BJ (cell line): ENCODE measurements around the gene PSMG3. TPM values are rescaled to one million over a fixed set of nuclear protein-coding genes. Genes with fewer than 3 reads are reported as not detected.

ENCODE experiments used
- CTCF ChIA-PET: fragments of 350-600 bp; formaldehyde crosslinking; extraction: SDS; loops from one replicate; lab custom pipeline; 2021; ENCODE audit warnings: antibody characterized with exemption, inconsistent platforms; lab: Yijun Ruan, JAX
- POLR2A ChIA-PET: fragments of 300-600 bp; sonication (Branson Sonifier 250); formaldehyde crosslinking; extraction: SDS; loops from one replicate; lab custom pipeline; 2021; ENCODE audit warnings: antibody characterized with exemption; lab: Charles Lee
- DNase-seq: peaks from one replicate; pipeline ENCODE4 v3.0.0-alpha.2; 2011; ENCODE audit warnings: low read depth
- H3K27me3 ChIP-seq: 2 replicates; pipeline ENCODE4 v1.6.0; 2011; ENCODE audit warnings: low read length; ENCODE audit not compliant: control insufficient read depth, insufficient read depth
- H3K36me3 ChIP-seq: 2 replicates; pipeline ENCODE4 v1.5.1; 2011; ENCODE audit warnings: low read length; ENCODE audit not compliant: control insufficient read depth, insufficient read depth
- H3K4me3 ChIP-seq: 2 replicates; pipeline ENCODE4 v1.5.1; 2011; ENCODE audit warnings: low read depth, mild to moderate bottlenecking, control low read depth, low read length
- CTCF ChIP-seq: IDR thresholded peaks from 2 replicates; pipeline ENCODE4 v1.5.1; 2011; ENCODE audit warnings: low read depth, mild to moderate bottlenecking, control low read depth, inconsistent platforms, low read length, moderate library complexity; ENCODE audit not compliant: insufficient read depth
- polyA plus RNA-seq: library from polyadenylated mRNA; depleted of rRNA; stranded (reverse); fragments of >200 nt; gene quantifications from 2 replicates; pipeline ENCODE4 v1.2.3, GENCODE V29; 2011

Gene PSMG3
- polyA plus RNA-seq, 1 experiment: 40.9 TPM

GRCh38 chr7:1534330-1535099 lies 35.3 kb downstream of the PSMG3 start:
- POLR2A ChIA-PET: interaction anchor here (0.7 kb wide), 1 partner anchor 29 kb away, joined by 4 read pairs; no protein-coding TSS in a partner anchor
- DNase-seq: no peak
- Histone ChIP-seq H3K4me3 (no peak overlapping the region), H3K27me3 (no peaks in the 10 kb centered on the region), H3K36me3 (peaks cover 8% of the 10 kb centered on the region; the same call in 1 of the 2 replicates)
- TF ChIP-seq CTCF: no peak
- CTCF ChIA-PET: interaction anchor here (0.6 to 1.3 kb wide), 5 partner anchors 24 to 934 kb away, joined by 3 to 6 read pairs (median 3); no protein-coding TSS in a partner anchor

- POLR2A ChIA-PET: no interaction called here
- peak; percentile 72 for DNase-seq
- H3K36me3 ChIP-seq: peaks cover 4% of the 10 kb centered on the region; the same call in 1 of the 2 replicates
- CTCF ChIA-PET: interaction anchor here (0.8 to 1.3 kb wide), 4 partner anchors 24 to 58 kb away, joined by 3 to 6 read pairs (median 4); no protein-coding TSS in a partner anchor
- peak overlapping the region; percentile 79 for H3K4me3 ChIP-seq
- no peaks in the 10 kb centered on the region for H3K27me3 ChIP-seq
- no peak for TF ChIP-seq CTCF
These were observed 36.1 kb downstream of the PSMG3 start for GRCh38 chr7:1533547-1534329.

GRCh38 chr7:1533255-1533546 lies 36.6 kb downstream of the PSMG3 start:
- POLR2A ChIA-PET: no interaction called here
- no peaks in the 10 kb centered on the region for H3K27me3 ChIP-seq
- CTCF ChIA-PET: interaction anchor here (1.2 to 1.3 kb wide), 3 partner anchors 25 to 46 kb away, joined by 4 to 6 read pairs (median 5); no protein-coding TSS in a partner anchor

GRCh38 chr7:1532456-1533254 lies 37.2 kb downstream of the PSMG3 start:
- peaks cover 4% of the 10 kb centered on the region; the same call in 1 of the 2 replicates for H3K36me3 ChIP-seq
- CTCF ChIA-PET: interaction anchor here (1.2 to 1.3 kb wide), 3 partner anchors 26 to 46 kb away, joined by 4 to 6 read pairs (median 5); no protein-coding TSS in a partner anchor
- peak; percentile 88 for DNase-seq
- no peak for TF ChIP-seq CTCF
- H3K4me3 ChIP-seq: peak overlapping the region; percentile 79
- POLR2A ChIA-PET: no interaction called here
- no peaks in the 10 kb centered on the region for H3K27me3 ChIP-seq

More at GRCh38 chr7:1533255-1533546, 36.6 kb downstream of the PSMG3 start:
- Histone ChIP-seq H3K4me3 (peak overlapping the region; percentile 79), H3K36me3 (peaks cover 4% of the 10 kb centered on the region; the same call in 1 of the 2 replicates)
- TF ChIP-seq CTCF: no peak
- no peak for DNase-seq
